HepG2 (cell line): ENCODE measurements around the gene RDM1. TPM values are rescaled to one million over a fixed set of nuclear protein-coding genes. Genes with fewer than 3 reads are reported as not detected.

ENCODE experiments used
- ATAC-seq: fragments of 200-7000 bp; cut with Tn5 transposase; 3 replicates; pipeline ENCODE4 v1.9.1; 2020; ENCODE audit warnings: mild to moderate bottlenecking, moderate library complexity
- BruUV-seq: library from RNA; stranded (reverse); fragments of 400-500 nt; replicated peaks from 2 replicates; lab custom pipeline; 2021; lab: Mats Ljungman, UMichigan
- CTCF ChIA-PET: fragments of 300-600 bp; formaldehyde crosslinking; extraction: SDS; loops from one replicate; lab custom pipeline; 2021; ENCODE audit warnings: low total read pairs, inconsistent platforms, low intra/inter-chr PET ratio; lab: Yijun Ruan, JAX
- POLR2A ChIA-PET: fragments of 350-600 bp; sonication (Branson Sonifier 250); formaldehyde crosslinking; loops from one replicate; lab custom pipeline; 2020; ENCODE audit warnings: antibody characterized with exemption, inconsistent platforms; lab: Yijun Ruan, JAX
- DNase-seq: peaks from one replicate; pipeline ENCODE4 v3.0.0-alpha.2; 2015; ENCODE audit warnings: low spot score
- FAIRE-seq: peaks from 3 replicates; lab custom pipeline; 2011; peaks lifted over from hg19 to GRCh38; lab: Jason Lieb, UNC
- H2AFZ ChIP-seq: one replicate; pipeline ENCODE4 v1.6.1; 2011; ENCODE audit warnings: low read length, inconsistent platforms
- H3K27ac ChIP-seq: fragments of 300-600 bp; 3 replicates; pipeline ENCODE4 v1.8.0; 2011; ENCODE audit warnings: mixed run types, mild to moderate bottlenecking, mixed read lengths, low read length, inconsistent platforms; ENCODE audit not compliant: insufficient read depth; ENCODE audit errors: extremely low read length
- H3K27me3 ChIP-seq, 2 experiments: fragments of 200-600 bp in 1 of 2; 2 replicates in 1 of 2; 3 replicates in 1 of 2; pipeline versions ENCODE4 v1.6.0 to v1.8.0; 2011; ENCODE audit warnings: low read length in 2 of 2, mild to moderate bottlenecking in 2 of 2, moderate library complexity in 2 of 2, inconsistent platforms in 1 of 2; ENCODE audit not compliant: insufficient read depth in 2 of 2, control insufficient read depth in 1 of 2
- H3K36me3 ChIP-seq, 2 experiments: fragments of 200-600 bp in 1 of 2; replicated peaks in 1 of 2; 2 replicates in 1 of 2; 3 replicates in 1 of 2; pipeline versions ENCODE4 v1.5.1 to v1.8.0; 2011; ENCODE audit warnings: low read length in 2 of 2, inconsistent platforms in 1 of 2; ENCODE audit not compliant: insufficient read depth in 2 of 2, control insufficient read depth in 1 of 2
- H3K4me1 ChIP-seq: 2 replicates; pipeline ENCODE4 v1.5.1; 2012; ENCODE audit warnings: low read length, inconsistent platforms; ENCODE audit not compliant: insufficient read depth
- H3K4me2 ChIP-seq: 2 replicates; pipeline ENCODE4 v1.6.0; 2011; ENCODE audit warnings: low read depth, low read length, inconsistent platforms
- H3K4me3 ChIP-seq, 3 experiments: fragments of 200-600 bp in 1 of 3; sonication (generic), shearing (Covaris generic) in 1 of 3; replicated peaks in 1 of 3; 2 replicates each; pipeline ENCODE4 v1.5.1; 2011 to 2016; ENCODE audit warnings: low read length in 3 of 3, inconsistent platforms in 2 of 3, low read depth in 2 of 3, mild to moderate bottlenecking in 2 of 3, control low read depth in 1 of 3, mixed read lengths in 1 of 3; ENCODE audit not compliant: insufficient read depth in 1 of 3
- H3K79me2 ChIP-seq: one replicate; pipeline ENCODE4 v1.6.1; 2011; ENCODE audit warnings: low read length, inconsistent platforms; ENCODE audit not compliant: insufficient read depth
- H3K9ac ChIP-seq: 2 replicates; pipeline ENCODE4 v1.6.0; 2011; ENCODE audit warnings: mild to moderate bottlenecking, low read depth, low read length, inconsistent platforms; ENCODE audit not compliant: insufficient read depth
- H3K9me3 ChIP-seq: 2 replicates; pipeline ENCODE4 v1.5.1; 2012; ENCODE audit warnings: mild to moderate bottlenecking, low read length
- H4K20me1 ChIP-seq: 2 replicates; pipeline ENCODE4 v1.6.0; 2011; ENCODE audit warnings: inconsistent platforms, mild to moderate bottlenecking, low read length, moderate library complexity; ENCODE audit not compliant: insufficient read depth
- HNRNPUL1 ChIP-seq: fragments of 200-400 bp; formaldehyde crosslinking; IDR thresholded peaks from 2 replicates; pipeline ENCODE4 v1.6.1; 2017; ENCODE audit warnings: low read depth, mild to moderate bottlenecking, low read length, moderate library complexity
- ISX ChIP-seq: sonication (generic); formaldehyde crosslinking; conservative IDR thresholded peaks from 2 replicates; pipeline ENCODE4 v1.5.0; 2020; ENCODE audit warnings: missing genetic modification reagents
- JDP2 ChIP-seq: sonication (generic); formaldehyde crosslinking; IDR thresholded peaks from 2 replicates; pipeline ENCODE4 v1.8.1; 2022; ENCODE audit warnings: missing genetic modification reagents, borderline replicate concordance
- NFIB ChIP-seq: sonication (generic); formaldehyde crosslinking; IDR thresholded peaks from 2 replicates; pipeline ENCODE4 v1.9.0; 2021; ENCODE audit warnings: missing genetic modification reagents, mild to moderate bottlenecking, borderline replicate concordance
- NR2F6 ChIP-seq, 2 experiments: IDR thresholded peaks; 2 replicates each; pipeline ENCODE4 v1.6.1; 2016; ENCODE audit warnings: antibody characterized with exemption in 1 of 2, mild to moderate bottlenecking in 1 of 2
- PITX1 ChIP-seq: sonication (generic); formaldehyde crosslinking; IDR thresholded peaks from 2 replicates; pipeline ENCODE4 v1.5.1; 2020; ENCODE audit warnings: mild to moderate bottlenecking, missing genetic modification reagents
- STAG1 ChIP-seq: sonication (generic); formaldehyde crosslinking; IDR thresholded peaks from 2 replicates; pipeline ENCODE4 v1.4.0; 2020; ENCODE audit warnings: missing genetic modification reagents
- TBX2 ChIP-seq: sonication (generic); formaldehyde crosslinking; IDR thresholded peaks from 2 replicates; pipeline ENCODE4 v1.5.0; 2020; ENCODE audit warnings: missing genetic modification reagents, mild to moderate bottlenecking, borderline replicate concordance
- TBX3 ChIP-seq: fragments of 450-650 bp; IDR thresholded peaks from 2 replicates; pipeline ENCODE4 v1.6.1; 2017; ENCODE audit warnings: antibody characterized with exemption, mild to moderate bottlenecking, inconsistent platforms, borderline replicate concordance
- ZBTB20 ChIP-seq: sonication (generic); formaldehyde crosslinking; IDR thresholded peaks from 2 replicates; pipeline ENCODE4 v1.8.1; 2023; ENCODE audit warnings: missing genetic modification reagents, low read depth, mild to moderate bottlenecking, borderline replicate concordance
- WGBS: methylation state at CpG from one replicate; pipeline ENCODE4 v1.1.6; 2017; ENCODE audit warnings: low lambda C conversion rate; 5-methylcytosine and 5-hydroxymethylcytosine counted together
- in situ Hi-C: cut with HindIII; loops from 2 replicates; pipeline ENCODE4 v1.10.0; 2017; ENCODE audit warnings: low pct_unique_long_range_greater_than_20kb; ENCODE audit not compliant: extremely low pct_ligation_motif_present
- intact Hi-C: fragments of 100-400 bp; cut with micrococcal nuclease; formaldehyde crosslinking; loops from one replicate; pipeline ENCODE4 v1.10.0; 2022; ENCODE audit not compliant: unreplicated experiment
- polyA plus RNA-seq, 8 experiments: library from polyadenylated mRNA; depleted of rRNA in 3 of 8; stranded (reverse) in 7 of 8; unstranded in 1 of 8; fragments of >200 nt; fragmentation: Illumina TruSeq in 4 of 8; extraction: Trizol in 4 of 8; gene quantifications; 2 replicates each; pipeline versions ENCODE4 v1.2.1 to v1.2.3, GENCODE V29; 2011 to 2016; ENCODE audit warnings: low read depth in 4 of 8, missing spikeins in 1 of 8, mixed read lengths in 1 of 8; ENCODE audit not compliant: insufficient read depth in 1 of 8
- total RNA-seq, 5 experiments: library from RNA; depleted of rRNA; stranded (reverse); fragments of >200 nt; fragmentation: Illumina TruSeq; extraction: Trizol; gene quantifications; 2 replicates each; pipeline ENCODE4 v1.2.3, GENCODE V29; 2016; ENCODE audit warnings: low read depth in 1 of 5
- TF ChIP-seq, protein P1 (sequence below): IDR thresholded peaks from 2 replicates; pipeline ENCODE4 v1.6.1; 2016; ENCODE audit warnings: missing compliant biosample characterization, missing genetic modification reagents, borderline replicate concordance
- TF ChIP-seq, protein P2 (sequence below): sonication (generic); formaldehyde crosslinking; IDR thresholded peaks from 2 replicates; pipeline ENCODE4 v1.8.1; 2023; ENCODE audit warnings: missing genetic modification reagents, mild to moderate bottlenecking, borderline replicate concordance
- TF ChIP-seq, protein P3 (sequence below): sonication (generic); formaldehyde crosslinking; IDR thresholded peaks from 2 replicates; pipeline ENCODE4 v1.5.0; 2020; ENCODE audit warnings: mild to moderate bottlenecking, missing genetic modification reagents, borderline replicate concordance
- TF ChIP-seq, protein P4 (sequence below): sonication (generic); formaldehyde crosslinking; IDR thresholded peaks from 2 replicates; pipeline ENCODE4 v1.8.0; 2022; ENCODE audit warnings: mild to moderate bottlenecking, missing genetic modification reagents, moderate library complexity

RDM1 gene
- total and polyA plus RNA-seq, 2 of the 13 experiments (the other 11 are each of a cell fraction or from before 2014, with no cell fraction given), result 0.28 to 0.40 TPM

DNA sequence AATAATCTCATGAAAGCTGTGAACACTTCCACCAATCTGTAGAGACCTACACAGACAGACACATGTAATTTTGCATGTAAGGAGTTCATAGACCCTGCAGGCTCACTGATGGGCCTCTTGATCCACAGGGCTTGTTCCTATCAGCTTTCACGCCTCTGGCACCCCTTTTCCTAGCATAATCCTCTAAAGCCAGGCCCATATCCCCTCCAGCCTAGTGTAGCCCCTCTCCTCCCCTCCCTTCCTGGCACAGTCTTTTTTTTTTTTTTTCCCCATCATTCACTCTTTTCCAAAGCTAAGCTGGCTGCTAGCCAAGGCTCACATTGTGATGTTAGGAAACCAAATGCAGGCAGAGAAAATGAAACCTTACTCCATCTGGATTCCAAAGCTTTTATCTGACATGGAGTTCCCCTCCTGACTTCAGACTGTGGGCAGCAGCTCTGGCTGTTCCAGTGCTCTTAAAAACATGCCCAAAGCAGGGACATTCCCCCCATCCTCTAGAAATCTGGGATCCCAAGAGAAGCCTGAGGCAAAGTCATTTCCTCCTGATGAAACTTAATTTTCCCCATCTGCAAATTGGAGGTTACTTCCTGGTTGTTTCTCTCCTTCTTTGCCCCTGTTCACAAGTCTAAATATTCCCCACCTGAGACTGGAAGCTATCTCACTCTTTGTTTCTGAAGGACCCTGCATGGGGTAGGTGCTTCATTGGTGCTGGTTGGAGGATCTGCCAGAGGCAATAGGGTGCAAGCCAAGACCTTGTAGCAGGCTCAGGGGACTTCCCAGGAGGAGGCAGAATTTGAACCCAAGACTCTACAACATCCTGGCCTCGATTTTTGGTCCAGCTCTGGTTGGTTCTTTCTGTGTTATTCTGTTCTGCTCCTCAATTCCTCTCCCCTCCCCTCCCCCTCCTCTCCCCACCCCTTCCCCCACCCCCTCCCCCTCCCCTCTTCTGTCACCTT is 40.5 kb downstream of the RDM1 start (continued):
- TF ChIP-seq, protein P1, sequence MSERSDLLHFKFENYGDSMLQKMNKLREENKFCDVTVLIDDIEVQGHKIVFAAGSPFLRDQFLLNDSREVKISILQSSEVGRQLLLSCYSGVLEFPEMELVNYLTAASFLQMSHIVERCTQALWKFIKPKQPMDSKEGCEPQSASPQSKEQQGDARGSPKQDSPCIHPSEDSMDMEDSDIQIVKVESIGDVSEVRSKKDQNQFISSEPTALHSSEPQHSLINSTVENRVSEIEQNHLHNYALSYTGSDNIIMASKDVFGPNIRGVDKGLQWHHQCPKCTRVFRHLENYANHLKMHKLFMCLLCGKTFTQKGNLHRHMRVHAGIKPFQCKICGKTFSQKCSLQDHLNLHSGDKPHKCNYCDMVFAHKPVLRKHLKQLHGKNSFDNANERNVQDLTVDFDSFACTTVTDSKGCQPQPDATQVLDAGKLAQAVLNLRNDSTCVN (CRISPR knock-in tag), result no peak
- TF ChIP-seq TBX3 (no peak), JDP2 (CRISPR knock-in tag) (no peak), NR2F6 (IDR thresholded peaks at IDR 0.05) (no peak), NR2F6 (CRISPR knock-in tag; IDR thresholded peaks at IDR 0.05) (no peak), PITX1 (CRISPR knock-in tag) (no peak), NFIB (no peak)

DNA sequence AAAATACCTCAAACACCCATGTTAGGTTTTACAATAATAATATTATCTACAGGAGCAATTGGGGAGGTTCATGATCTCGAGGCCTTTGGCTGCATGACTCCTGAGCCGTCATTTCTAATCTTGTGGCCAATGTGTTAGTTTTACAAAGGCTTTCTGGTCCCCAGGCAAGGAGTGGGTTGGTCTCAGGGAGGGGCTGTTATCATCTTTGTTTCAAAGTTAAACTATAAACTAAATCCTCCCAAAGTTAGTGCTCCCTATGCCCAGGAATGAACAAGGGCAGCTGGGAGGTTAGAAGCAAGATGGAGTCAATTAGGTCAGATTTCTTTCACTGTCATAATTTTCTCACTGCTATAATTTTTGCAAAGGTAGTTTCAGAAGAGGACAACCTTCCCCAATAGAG is 41.3 kb downstream of the RDM1 start:
- Histone ChIP-seq H3K9me3 (no peaks in the 10 kb centered on the region), H2AFZ (no peak overlapping the region), H3K4me1 (no peaks in the 10 kb centered on the region), H3K4me2 (no peak overlapping the region), H3K4me3 (no peak overlapping the region), H3K79me2 (no peaks in the 10 kb centered on the region), H3K9ac (no peak overlapping the region), H4K20me1 (no peaks in the 10 kb centered on the region), H3K27me3 (peaks cover 1 to 10% of the 10 kb centered on the region in 2 experiments; a peak in 2 of 5 replicates), H3K27ac (no peak overlapping the region), H3K36me3 (no peaks in the 10 kb centered on the region)
- no peak for ATAC-seq
- in situ Hi-C loops (no loop called here), intact Hi-C loops (no loop called here)
- TF ChIP-seq, protein P2, sequence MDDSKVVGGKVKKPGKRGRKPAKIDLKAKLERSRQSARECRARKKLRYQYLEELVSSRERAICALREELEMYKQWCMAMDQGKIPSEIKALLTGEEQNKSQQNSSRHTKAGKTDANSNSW, result no peak
- no peak for TF ChIP-seq HNRNPUL1
- TF ChIP-seq STAG1 (CRISPR knock-in tag), result no peak
- no peak for TF ChIP-seq ZBTB20 (CRISPR knock-in tag)
- no peak for TF ChIP-seq ISX (CRISPR knock-in tag)
- TF ChIP-seq TBX2 (CRISPR knock-in tag), result no peak
- TF ChIP-seq, protein P3, sequence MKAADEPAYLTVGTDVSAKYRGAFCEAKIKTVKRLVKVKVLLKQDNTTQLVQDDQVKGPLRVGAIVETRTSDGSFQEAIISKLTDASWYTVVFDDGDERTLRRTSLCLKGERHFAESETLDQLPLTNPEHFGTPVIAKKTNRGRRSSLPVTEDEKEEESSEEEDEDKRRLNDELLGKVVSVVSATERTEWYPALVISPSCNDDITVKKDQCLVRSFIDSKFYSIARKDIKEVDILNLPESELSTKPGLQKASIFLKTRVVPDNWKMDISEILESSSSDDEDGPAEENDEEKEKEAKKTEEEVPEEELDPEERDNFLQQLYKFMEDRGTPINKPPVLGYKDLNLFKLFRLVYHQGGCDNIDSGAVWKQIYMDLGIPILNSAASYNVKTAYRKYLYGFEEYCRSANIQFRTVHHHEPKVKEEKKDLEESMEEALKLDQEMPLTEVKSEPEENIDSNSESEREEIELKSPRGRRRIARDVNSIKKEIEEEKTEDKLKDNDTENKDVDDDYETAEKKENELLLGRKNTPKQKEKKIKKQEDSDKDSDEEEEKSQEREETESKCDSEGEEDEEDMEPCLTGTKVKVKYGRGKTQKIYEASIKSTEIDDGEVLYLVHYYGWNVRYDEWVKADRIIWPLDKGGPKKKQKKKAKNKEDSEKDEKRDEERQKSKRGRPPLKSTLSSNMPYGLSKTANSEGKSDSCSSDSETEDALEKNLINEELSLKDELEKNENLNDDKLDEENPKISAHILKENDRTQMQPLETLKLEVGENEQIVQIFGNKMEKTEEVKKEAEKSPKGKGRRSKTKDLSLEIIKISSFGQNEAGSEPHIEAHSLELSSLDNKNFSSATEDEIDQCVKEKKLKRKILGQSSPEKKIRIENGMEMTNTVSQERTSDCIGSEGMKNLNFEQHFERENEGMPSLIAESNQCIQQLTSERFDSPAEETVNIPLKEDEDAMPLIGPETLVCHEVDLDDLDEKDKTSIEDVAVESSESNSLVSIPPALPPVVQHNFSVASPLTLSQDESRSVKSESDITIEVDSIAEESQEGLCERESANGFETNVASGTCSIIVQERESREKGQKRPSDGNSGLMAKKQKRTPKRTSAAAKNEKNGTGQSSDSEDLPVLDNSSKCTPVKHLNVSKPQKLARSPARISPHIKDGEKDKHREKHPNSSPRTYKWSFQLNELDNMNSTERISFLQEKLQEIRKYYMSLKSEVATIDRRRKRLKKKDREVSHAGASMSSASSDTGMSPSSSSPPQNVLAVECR (CRISPR knock-in tag), result no peak
- TF ChIP-seq, protein P4, sequence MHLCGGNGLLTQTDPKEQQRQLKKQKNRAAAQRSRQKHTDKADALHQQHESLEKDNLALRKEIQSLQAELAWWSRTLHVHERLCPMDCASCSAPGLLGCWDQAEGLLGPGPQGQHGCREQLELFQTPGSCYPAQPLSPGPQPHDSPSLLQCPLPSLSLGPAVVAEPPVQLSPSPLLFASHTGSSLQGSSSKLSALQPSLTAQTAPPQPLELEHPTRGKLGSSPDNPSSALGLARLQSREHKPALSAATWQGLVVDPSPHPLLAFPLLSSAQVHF, result no peak
- no peak for DNase-seq
- ChIA-PET POLR2A (no interaction called here), CTCF (no interaction called here)
- BruUV-seq, result no TSS peak
- FAIRE-seq, result no peak
- 44% methylated on average over 2 of the region's 2 CpGs for WGBS
